GM12891 (cell line): Measurements from ENCODE around the gene C17orf100.

Experiments
- DNase-seq: peaks from one replicate; pipeline ENCODE4 v3.0.0; 2011; ENCODE audit warnings: low spot score; ENCODE audit not compliant: insufficient read length
- FAIRE-seq: peaks from 2 replicates; lab custom pipeline; 2011; peaks lifted over from hg19 to GRCh38; lab: Jason Lieb, UNC
- PAX5 ChIP-seq: IDR thresholded peaks from 2 replicates; pipeline ENCODE4 v1.6.1; 2011; ENCODE audit warnings: low read length, moderate library complexity, mild to moderate bottlenecking; ENCODE audit not compliant: insufficient read depth, severe bottlenecking
- POLR2A ChIP-seq: IDR thresholded peaks from 2 replicates; pipeline ENCODE4 v1.6.1; 2011; ENCODE audit warnings: low read depth, low read length, control low read depth
- POLR2AphosphoS5 ChIP-seq: IDR thresholded peaks from 2 replicates; pipeline ENCODE4 v1.6.1; 2011; ENCODE audit warnings: low read depth, low read length, control low read depth
- POU2F2 ChIP-seq: IDR thresholded peaks from 2 replicates; pipeline ENCODE4 v1.6.1; 2011; ENCODE audit warnings: low read depth, mild to moderate bottlenecking, control low read depth, low read length, moderate library complexity
- SPI1 ChIP-seq: IDR thresholded peaks from 2 replicates; pipeline ENCODE4 v1.6.1; 2011; ENCODE audit warnings: low read depth, low read length, control low read depth
- TAF1 ChIP-seq: IDR thresholded peaks from 2 replicates; pipeline ENCODE4 v1.6.1; 2011; ENCODE audit warnings: low read depth, low read length, control low read depth

C17orf100 gene

DNA sequence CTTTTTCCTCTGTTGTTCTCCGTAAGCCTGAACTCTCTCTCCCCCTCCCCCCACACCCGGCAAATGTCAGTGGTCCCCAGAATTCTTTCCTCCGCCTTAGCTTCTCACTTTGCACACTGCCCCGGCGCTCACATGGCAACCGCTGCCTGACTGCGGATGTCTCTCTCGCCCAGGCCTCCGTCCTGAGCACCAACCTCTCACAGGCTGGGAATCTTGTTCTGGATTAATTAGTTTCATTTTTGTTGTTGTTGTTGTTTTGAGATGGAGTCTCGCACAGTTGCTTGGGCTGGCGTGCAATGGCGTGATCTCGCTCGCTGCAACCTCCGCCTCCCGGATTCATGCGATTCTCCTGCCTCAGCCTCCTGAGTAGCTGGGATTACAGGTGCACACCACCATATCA, 16.7 kb downstream of the C17orf100 start:
- no peak for FAIRE-seq
- DNase-seq, result no peak
- no peak for TF ChIP-seq TAF1
- TF ChIP-seq SPI1, result no peak
- no peak for TF ChIP-seq POU2F2
- no peak for TF ChIP-seq PAX5

DNA sequence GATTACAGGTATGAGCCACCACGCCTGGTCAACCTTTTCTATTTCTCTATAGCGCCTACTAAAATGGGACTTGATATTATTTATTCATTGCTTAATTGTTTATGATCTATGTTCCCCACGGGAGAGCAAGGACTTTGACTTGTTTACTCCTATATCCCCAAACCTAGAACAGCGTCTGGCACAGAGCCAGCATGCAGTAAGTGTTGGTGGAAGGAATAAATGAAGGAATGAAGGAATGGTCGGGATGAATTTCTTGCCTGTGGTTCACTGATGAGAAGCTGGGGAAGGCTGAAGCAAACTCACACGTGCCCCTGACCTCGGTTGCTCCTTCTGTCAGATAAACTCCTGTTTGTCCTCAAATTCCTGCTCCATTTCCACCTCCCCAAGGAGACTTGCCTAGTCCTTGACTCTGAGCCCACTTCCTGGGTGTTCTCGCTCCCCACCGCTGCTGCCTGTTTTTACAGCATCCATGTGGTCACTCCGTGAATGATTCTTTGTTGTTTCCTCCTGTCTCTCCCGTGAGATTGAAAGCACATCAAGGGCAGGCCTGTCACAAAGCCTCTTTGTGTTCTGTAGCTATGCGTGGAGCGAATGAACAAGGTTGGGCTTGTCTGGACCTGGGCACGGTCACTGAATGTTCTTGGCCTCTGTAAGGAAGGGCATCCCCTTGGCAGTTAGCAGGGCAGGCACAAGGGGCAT, 17.3 kb downstream of the C17orf100 start:
- FAIRE-seq (no peak), DNase-seq (no peak)
- TF ChIP-seq TAF1, result no peak
- TF ChIP-seq PAX5, result no peak
- no peak for TF ChIP-seq POLR2A
- TF ChIP-seq SPI1, result no peak
- no peak for TF ChIP-seq POLR2AphosphoS5
- no peak for TF ChIP-seq POU2F2

DNA sequence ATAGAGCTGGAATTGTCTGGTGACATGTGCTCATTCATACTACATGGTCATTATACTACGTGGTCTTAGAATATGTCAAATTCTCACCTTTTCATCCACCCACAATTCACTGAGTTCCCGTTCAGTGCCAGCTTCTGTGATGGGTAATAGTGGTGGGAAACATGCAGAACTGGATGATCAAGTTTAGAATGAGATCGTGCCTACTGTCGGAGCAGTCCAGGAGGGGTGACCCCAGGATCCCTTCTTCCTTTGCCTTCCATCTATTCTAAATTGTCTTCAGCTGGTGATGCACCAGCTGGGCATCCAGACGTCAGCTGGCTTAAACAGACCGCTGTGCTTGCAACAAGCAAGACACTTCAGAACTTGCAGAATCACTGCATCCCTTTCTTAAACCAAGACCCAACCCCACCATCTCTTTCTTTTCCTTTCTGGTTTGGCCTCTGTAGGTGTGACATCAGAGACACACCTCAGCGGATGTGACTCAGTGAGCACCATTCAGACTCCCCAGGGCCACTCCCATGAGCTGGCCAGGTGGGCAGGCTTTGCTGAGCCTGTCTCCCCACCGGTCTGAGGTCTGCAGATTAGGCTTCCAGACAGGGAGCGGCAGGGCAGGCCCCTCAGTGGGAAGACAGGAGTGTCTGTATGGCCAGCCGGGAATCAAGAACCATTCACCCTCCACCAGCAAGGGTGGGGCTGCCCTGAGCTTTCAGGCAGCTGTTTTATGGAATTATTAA, 18.1 kb downstream of the C17orf100 start:
- DNase-seq (no peak), FAIRE-seq (no peak)

DNA sequence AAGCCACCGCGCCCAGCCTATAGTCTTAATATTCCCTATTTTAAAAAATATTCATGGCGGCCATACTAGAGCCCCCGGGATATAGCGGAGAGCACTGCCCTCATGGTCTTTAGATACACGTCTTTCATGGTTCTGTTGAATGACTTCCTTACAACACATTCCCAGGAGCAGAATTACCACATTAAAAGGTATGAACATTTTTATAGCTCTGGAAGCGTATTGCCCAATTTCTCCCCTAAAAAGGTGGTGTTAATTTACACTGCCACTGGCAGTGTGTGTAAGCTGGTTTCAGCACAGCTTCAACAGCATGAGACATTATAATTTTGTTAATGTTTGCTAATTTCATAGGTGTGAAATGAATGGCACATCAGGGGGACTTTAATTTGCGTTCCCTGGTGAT, 19.0 kb downstream of the C17orf100 start:
- no peak for TF ChIP-seq POU2F2
- no peak for TF ChIP-seq POLR2AphosphoS5
- TF ChIP-seq SPI1, result no peak
- TF ChIP-seq TAF1, result no peak
- TF ChIP-seq POLR2A, result no peak
- no peak for TF ChIP-seq PAX5
- DNase-seq, result no peak
- FAIRE-seq, result no peak

More for the DNA sequence above, 18.1 kb downstream of the C17orf100 start:
- no peak for TF ChIP-seq TAF1
- TF ChIP-seq SPI1, result no peak
- TF ChIP-seq POLR2A, result no peak
- TF ChIP-seq POLR2AphosphoS5, result no peak
- no peak for TF ChIP-seq PAX5
- no peak for TF ChIP-seq POU2F2

DNA sequence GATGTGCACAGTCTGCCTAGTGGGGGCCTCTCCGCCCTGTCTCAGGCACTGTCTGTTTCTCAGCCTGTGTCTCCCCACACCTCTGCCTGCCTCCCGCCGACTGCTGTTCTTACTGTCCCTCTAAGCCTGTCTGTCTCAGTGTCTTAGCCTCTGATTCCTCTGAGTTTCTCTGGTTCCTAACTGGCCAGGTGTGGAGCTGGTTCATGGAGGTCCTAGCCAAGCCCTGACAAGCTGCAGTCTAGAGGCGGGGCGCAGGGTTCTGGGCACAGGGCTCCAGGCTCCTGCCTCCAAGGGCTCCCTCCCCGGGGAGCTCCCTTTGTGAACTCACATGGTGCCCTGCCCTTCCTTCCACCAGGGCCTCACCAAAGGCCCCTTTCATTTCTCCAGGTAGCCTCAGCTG, 19.4 kb downstream of the C17orf100 start:
- no peak for DNase-seq
- TF ChIP-seq POU2F2 (no peak), PAX5 (no peak), POLR2A (no peak), POLR2AphosphoS5 (no peak), SPI1 (no peak), TAF1 (no peak)
- no peak for FAIRE-seq

GRCh38 chr17:6671431-6671830, 19.9 kb downstream of the C17orf100 start:
- DNase-seq (no peak), FAIRE-seq (no peak)
- TF ChIP-seq SPI1, result no peak
- TF ChIP-seq TAF1, result no peak
- TF ChIP-seq POU2F2, result no peak
- TF ChIP-seq POLR2A, result no peak
- no peak for TF ChIP-seq POLR2AphosphoS5
- TF ChIP-seq PAX5, result no peak

GRCh38 chr17:6674586-6674985, 23.0 kb downstream of the C17orf100 start:
- DNase-seq (no peak), FAIRE-seq (no peak)
- TF ChIP-seq POU2F2 (no peak), POLR2AphosphoS5 (no peak), SPI1 (no peak), PAX5 (no peak), POLR2A (no peak), TAF1 (no peak)

DNA sequence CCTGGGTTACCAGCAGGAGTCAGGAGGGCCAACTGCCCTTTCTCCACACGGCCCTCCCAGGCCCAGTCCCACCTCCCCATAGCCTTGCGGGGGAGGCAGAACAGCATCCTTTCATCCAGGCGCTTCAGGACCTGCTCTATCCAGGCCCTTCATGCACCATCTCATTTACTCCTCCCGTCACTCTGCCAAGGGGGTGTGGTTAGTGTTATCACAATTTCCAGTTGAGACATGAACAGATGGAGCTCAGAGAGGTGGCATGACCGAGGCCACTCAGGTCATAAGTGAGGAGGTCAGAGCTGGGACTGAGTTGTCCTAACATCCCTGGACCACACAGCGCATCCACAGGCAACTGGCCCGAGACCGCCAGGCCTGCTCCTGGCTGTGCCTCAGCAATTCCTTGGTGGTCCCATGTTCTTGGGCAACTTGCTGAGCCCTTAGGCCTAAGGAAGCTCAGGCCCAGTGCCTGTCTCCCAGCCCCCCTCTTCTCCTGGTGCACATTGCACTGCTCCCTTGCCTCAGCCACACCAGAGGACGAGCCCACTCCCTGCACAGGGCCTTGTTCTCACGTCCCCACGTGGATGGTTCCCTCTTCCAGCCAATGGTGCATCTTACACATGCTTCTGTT, 23.8 kb downstream of the C17orf100 start:
- DNase-seq, result no peak
- FAIRE-seq, result no peak
- no peak for TF ChIP-seq POLR2A
- no peak for TF ChIP-seq TAF1
- no peak for TF ChIP-seq POLR2AphosphoS5
- TF ChIP-seq PAX5, result no peak
- TF ChIP-seq POU2F2, result no peak
- TF ChIP-seq SPI1, result no peak

- FAIRE-seq, result no peak
- no peak for TF ChIP-seq POLR2A
- no peak for TF ChIP-seq SPI1
- TF ChIP-seq POU2F2, result no peak
- no peak for TF ChIP-seq PAX5
- TF ChIP-seq TAF1, result no peak
- TF ChIP-seq POLR2AphosphoS5, result no peak
Measured at GRCh38 chr17:6676802-6677157, 25.2 kb downstream of the C17orf100 start.

More at GRCh38 chr17:6676802-6677157, 25.2 kb downstream of the C17orf100 start:
- DNase-seq, result no peak
